WTC11 (cell line): Measurements from ENCODE around the gene RBM15.

Experiments
- CTCF ChIP-seq: fragments of 200-600 bp; IDR thresholded peaks from 2 replicates; pipeline ENCODE4 v1.8.0; 2022; ENCODE audit warnings: antibody characterized with exemption
- ELF4 ChIP-seq: sonication (generic); formaldehyde crosslinking; IDR thresholded peaks from 2 replicates; pipeline ENCODE4 v1.8.1; 2022; ENCODE audit warnings: low read depth, mild to moderate bottlenecking, moderate library complexity, missing genetic modification reagents
- ESRRA ChIP-seq: sonication (generic); formaldehyde crosslinking; IDR thresholded peaks from 2 replicates; pipeline ENCODE4 v1.8.1; 2022; ENCODE audit warnings: mild to moderate bottlenecking, missing genetic modification reagents, borderline replicate concordance
- FOXP4 ChIP-seq: sonication (generic); formaldehyde crosslinking; IDR thresholded peaks from 2 replicates; pipeline ENCODE4 v1.8.0; 2022; ENCODE audit warnings: mild to moderate bottlenecking, missing genetic modification reagents
- KAT7 ChIP-seq: sonication (generic); formaldehyde crosslinking; IDR thresholded peaks from 2 replicates; pipeline ENCODE4 v1.8.1; 2023; ENCODE audit warnings: missing genetic modification reagents, mild to moderate bottlenecking, borderline replicate concordance
- USF2 ChIP-seq: sonication (generic); formaldehyde crosslinking; IDR thresholded peaks from 2 replicates; pipeline ENCODE4 v1.8.1; 2023; ENCODE audit warnings: mild to moderate bottlenecking, missing genetic modification reagents, moderate library complexity
- ZNF121 ChIP-seq: sonication (generic); formaldehyde crosslinking; IDR thresholded peaks from 2 replicates; pipeline ENCODE4 v1.8.0; 2023; ENCODE audit warnings: missing genetic modification reagents
- ZNF416 ChIP-seq: fragments of 250-450 bp; sonication (Bioruptor Pico); IDR thresholded peaks from 2 replicates; pipeline ENCODE4 v1.9.0; 2021; ENCODE audit warnings: mild to moderate bottlenecking, inconsistent platforms
- TF ChIP-seq, protein P1 (sequence below): sonication (generic); formaldehyde crosslinking; IDR thresholded peaks from 2 replicates; pipeline ENCODE4 v1.8.1; 2023; ENCODE audit warnings: mild to moderate bottlenecking, missing genetic modification reagents
- TF ChIP-seq, protein P2 (sequence below): fragments of 250-450 bp; sonication (Bioruptor Pico); IDR thresholded peaks from 2 replicates; pipeline ENCODE4 v2.1.2; 2022; ENCODE audit warnings: mild to moderate bottlenecking, moderate library complexity
- TF ChIP-seq, protein P3 (sequence below): sonication (generic); formaldehyde crosslinking; IDR thresholded peaks from 2 replicates; pipeline ENCODE4 v1.8.0; 2022; ENCODE audit warnings: missing genetic modification reagents

GRCh38 chr1:110393286-110393685, 54.1 kb downstream of the RBM15 start:
- TF ChIP-seq, protein P1, sequence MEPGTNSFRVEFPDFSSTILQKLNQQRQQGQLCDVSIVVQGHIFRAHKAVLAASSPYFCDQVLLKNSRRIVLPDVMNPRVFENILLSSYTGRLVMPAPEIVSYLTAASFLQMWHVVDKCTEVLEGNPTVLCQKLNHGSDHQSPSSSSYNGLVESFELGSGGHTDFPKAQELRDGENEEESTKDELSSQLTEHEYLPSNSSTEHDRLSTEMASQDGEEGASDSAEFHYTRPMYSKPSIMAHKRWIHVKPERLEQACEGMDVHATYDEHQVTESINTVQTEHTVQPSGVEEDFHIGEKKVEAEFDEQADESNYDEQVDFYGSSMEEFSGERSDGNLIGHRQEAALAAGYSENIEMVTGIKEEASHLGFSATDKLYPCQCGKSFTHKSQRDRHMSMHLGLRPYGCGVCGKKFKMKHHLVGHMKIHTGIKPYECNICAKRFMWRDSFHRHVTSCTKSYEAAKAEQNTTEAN (CRISPR knock-in tag): no peak
- TF ChIP-seq ZNF416 (CRISPR knock-in tag) (no peak), ELF4 (CRISPR knock-in tag) (no peak), CTCF (no peak), KAT7 (no peak), ZNF121 (CRISPR knock-in tag) (no peak), ESRRA (CRISPR knock-in tag) (no peak), USF2 (CRISPR knock-in tag) (no peak), FOXP4 (CRISPR knock-in tag) (no peak)
- TF ChIP-seq, protein P2, sequence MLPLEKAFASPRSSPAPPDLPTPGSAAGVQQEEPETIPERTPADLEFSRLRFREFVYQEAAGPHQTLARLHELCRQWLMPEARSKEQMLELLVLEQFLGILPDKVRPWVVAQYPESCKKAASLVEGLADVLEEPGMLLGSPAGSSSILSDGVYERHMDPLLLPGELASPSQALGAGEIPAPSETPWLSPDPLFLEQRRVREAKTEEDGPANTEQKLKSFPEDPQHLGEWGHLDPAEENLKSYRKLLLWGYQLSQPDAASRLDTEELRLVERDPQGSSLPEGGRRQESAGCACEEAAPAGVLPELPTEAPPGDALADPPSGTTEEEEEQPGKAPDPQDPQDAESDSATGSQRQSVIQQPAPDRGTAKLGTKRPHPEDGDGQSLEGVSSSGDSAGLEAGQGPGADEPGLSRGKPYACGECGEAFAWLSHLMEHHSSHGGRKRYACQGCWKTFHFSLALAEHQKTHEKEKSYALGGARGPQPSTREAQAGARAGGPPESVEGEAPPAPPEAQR: no peak
- TF ChIP-seq, protein P3, sequence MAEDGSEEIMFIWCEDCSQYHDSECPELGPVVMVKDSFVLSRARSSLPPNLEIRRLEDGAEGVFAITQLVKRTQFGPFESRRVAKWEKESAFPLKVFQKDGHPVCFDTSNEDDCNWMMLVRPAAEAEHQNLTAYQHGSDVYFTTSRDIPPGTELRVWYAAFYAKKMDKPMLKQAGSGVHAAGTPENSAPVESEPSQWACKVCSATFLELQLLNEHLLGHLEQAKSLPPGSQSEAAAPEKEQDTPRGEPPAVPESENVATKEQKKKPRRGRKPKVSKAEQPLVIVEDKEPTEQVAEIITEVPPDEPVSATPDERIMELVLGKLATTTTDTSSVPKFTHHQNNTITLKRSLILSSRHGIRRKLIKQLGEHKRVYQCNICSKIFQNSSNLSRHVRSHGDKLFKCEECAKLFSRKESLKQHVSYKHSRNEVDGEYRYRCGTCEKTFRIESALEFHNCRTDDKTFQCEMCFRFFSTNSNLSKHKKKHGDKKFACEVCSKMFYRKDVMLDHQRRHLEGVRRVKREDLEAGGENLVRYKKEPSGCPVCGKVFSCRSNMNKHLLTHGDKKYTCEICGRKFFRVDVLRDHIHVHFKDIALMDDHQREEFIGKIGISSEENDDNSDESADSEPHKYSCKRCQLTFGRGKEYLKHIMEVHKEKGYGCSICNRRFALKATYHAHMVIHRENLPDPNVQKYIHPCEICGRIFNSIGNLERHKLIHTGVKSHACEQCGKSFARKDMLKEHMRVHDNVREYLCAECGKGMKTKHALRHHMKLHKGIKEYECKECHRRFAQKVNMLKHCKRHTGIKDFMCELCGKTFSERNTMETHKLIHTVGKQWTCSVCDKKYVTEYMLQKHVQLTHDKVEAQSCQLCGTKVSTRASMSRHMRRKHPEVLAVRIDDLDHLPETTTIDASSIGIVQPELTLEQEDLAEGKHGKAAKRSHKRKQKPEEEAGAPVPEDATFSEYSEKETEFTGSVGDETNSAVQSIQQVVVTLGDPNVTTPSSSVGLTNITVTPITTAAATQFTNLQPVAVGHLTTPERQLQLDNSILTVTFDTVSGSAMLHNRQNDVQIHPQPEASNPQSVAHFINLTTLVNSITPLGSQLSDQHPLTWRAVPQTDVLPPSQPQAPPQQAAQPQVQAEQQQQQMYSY: no peak
